ENCODE measurements around the gene TSKS.

TSKS gene

DNA sequence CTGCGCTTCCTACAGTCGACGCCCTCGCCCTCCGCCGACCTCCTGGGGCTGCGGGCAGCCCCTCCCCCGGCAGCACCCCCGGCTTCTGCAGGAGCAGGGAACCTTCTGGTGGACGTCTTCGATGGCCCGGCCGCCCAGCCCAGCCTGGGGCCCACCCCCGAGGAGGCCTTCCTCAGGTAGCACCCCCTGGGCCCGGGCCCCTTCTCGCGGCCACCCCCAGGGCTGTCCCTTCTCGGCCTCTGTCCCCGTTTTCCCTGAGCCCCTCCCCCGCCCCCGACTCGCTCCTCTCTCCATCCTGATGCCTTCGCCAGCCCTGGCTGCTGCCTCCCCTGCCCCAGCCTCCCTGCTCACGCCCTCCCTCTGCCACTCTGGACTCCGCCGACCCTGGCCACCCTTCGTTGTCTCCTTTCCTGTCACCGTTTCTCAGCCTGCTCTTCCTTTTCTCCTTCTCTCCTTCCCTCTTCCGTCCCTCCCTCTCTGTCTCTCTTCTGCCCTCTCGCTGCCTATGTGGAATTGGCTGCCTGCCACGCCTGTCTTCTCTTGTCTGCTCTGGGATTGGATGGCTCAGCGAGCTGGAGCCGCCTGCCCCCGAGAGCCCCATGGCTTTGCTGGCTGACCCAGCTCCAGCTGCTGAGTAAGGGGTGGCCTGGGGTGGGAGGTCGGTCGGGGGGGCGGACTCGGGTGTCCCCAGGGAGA, 39.0 kb upstream of the TSKS start:
- H3K27ac ChIP-seq = peak overlapping the region; percentile 49; the same call in 1 of the 2 replicates
- TF ChIP-seq, protein P1, sequence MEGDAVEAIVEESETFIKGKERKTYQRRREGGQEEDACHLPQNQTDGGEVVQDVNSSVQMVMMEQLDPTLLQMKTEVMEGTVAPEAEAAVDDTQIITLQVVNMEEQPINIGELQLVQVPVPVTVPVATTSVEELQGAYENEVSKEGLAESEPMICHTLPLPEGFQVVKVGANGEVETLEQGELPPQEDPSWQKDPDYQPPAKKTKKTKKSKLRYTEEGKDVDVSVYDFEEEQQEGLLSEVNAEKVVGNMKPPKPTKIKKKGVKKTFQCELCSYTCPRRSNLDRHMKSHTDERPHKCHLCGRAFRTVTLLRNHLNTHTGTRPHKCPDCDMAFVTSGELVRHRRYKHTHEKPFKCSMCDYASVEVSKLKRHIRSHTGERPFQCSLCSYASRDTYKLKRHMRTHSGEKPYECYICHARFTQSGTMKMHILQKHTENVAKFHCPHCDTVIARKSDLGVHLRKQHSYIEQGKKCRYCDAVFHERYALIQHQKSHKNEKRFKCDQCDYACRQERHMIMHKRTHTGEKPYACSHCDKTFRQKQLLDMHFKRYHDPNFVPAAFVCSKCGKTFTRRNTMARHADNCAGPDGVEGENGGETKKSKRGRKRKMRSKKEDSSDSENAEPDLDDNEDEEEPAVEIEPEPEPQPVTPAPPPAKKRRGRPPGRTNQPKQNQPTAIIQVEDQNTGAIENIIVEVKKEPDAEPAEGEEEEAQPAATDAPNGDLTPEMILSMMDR (conservative IDR thresholded peaks at IDR 0.05) = no peak

DNA sequence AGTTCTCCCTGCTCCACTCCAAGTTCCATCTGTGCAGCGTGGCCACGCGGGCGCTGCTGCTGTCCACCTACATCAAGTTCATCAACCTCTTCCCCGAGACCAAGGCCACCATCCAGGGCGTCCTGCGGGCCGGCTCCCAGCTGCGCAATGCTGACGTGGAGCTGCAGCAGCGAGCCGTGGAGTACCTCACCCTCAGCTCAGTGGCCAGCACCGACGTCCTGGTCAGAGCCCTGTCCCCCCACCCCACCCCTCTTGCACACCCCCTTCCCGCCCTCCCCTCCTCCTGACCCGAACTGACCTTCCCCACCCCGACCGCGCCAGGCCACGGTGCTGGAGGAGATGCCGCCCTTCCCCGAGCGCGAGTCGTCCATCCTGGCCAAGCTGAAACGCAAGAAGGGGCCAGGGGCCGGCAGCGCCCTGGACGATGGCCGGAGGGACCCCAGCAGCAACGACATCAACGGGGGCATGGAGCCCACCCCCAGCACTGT, 38.3 kb upstream of the TSKS start:
- peak overlapping the region; percentile 49; the same call in 1 of the 2 replicates for H3K27ac ChIP-seq
- TF ChIP-seq, protein P1 (conservative IDR thresholded peaks at IDR 0.05) = no peak

DNA sequence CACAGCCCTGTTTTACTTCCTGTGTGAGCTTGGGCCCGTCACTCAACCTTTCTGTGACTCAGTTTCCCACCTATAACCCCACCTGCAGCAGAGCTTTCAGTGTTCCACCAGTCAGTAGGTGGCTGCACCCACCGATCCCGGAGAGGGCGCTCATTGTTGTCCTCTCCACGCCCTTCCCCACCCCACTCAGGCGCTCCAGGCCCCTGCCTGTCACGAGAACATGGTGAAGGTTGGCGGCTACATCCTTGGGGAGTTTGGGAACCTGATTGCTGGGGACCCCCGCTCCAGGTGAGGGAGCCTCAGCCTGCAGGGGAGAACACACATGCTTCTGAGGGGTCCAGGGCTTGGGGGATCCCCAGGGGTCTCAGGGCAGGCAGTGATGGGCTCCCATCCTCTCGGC, 37.7 kb upstream of the TSKS start:
- TF ChIP-seq, protein P1 (conservative IDR thresholded peaks at IDR 0.05) = no peak
- H3K27ac ChIP-seq = no peak overlapping the region

DNA sequence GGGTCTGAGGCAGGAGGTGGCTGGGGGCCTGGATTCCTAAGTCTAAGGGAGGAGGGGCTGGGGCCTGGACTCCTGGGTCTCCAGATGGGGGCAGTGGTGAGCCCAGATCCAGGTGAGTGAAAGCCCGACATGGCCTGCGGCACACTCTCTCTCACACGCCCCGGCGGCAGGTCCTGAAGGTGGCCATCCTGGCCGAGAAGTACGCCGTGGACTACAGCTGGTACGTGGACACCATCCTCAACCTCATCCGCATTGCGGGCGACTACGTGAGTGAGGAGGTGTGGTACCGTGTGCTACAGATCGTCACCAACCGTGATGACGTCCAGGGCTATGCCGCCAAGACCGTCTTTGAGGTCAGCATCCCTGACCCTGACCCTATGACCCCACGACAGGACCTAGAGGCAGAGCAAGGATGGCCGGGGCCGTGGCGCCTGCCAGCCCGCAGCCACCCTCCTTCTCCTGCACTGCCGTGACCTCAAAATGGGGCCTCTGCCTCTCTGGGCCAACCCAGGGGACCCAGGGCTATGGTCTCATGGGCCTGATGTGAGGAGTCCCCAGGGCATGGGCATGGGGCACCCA, 36.8 kb upstream of the TSKS start:
- no peak overlapping the region for H3K27ac ChIP-seq
- TF ChIP-seq, protein P1 (conservative IDR thresholded peaks at IDR 0.05) = peak; percentile 12; the same call in 1 of the 2 replicates

DNA sequence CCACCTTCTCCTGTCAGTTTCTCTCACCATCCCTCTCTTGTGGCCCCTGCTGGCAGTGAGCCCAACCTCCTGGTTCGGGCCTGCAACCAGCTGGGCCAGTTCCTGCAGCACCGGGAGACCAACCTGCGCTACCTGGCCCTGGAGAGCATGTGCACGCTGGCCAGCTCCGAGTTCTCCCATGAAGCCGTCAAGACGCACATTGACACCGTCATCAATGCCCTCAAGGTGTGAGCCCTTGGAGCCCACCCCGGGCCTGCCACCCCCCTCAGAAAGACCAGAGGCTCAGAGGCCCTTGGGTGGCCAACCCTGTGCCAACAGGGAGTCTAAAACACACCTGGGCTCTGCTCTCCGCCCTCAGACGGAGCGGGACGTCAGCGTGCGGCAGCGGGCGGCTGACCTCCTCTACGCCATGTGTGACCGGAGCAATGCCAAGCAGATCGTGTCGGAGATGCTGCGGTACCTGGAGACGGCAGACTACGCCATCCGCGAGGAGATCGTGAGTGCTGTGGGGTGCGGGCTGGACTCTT, 36.2 kb upstream of the TSKS start:
- H3K27ac ChIP-seq = no peak overlapping the region
- TF ChIP-seq, protein P1 (conservative IDR thresholded peaks at IDR 0.05) = no peak

DNA sequence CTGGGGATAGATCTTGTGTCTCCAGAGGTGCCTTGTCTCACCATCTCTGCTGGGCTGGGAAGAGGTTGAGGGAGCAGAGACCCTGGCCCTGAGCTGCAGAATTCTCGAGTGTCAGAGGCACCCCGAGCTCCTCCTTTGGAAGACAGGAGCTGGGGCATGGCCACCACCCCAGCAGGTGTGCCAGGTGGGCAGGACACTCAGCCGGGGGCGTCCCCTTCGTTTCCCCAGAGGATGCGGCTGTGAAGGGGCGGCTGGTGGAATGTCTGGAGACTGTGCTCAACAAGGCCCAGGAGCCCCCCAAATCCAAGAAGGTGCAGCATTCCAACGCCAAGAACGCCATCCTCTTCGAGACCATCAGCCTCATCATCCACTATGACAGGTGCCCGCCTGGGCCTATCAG, 35.5 kb upstream of the TSKS start:
- TF ChIP-seq, protein P1 (conservative IDR thresholded peaks at IDR 0.05) = no peak
- H3K27ac ChIP-seq = no peak overlapping the region

DNA sequence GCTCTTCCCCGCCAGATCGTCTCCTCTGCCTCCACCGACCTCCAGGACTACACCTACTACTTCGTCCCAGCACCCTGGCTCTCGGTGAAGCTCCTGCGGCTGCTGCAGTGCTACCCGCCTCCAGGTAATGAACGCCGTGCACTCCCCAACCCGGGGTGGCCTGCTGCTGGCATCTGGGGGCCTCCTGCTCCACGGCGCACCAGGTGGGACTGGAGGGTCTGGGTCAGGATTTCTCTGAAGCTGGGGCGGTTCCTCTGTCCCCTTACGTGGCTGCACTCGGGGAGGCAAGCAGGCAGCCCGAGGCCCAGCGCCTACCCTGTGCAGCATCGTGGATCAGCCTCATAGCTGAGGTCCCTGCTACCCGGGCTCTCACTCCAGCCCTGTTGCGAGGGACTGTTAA, 32.5 kb upstream of the TSKS start:
- TF ChIP-seq, protein P1 (conservative IDR thresholded peaks at IDR 0.05) = no peak
- H3K27ac ChIP-seq = no peak overlapping the region
